ENCODE measurements around the gene JAKMIP2.

The JAKMIP2 gene

GRCh38 chr5:147551677-147552076 is 230.9 kb downstream of the JAKMIP2 start:
- in situ Hi-C loops (cut with MboI; ENCODE audit: low pct_unique_long_range_greater_than_20kb, low sequenced_read_pairs, unreplicated experiment), result loop anchor here (25.0 kb wide), 1 partner anchor 89 kb away; no protein-coding TSS in a partner anchor
- TF ChIP-seq, protein P1, sequence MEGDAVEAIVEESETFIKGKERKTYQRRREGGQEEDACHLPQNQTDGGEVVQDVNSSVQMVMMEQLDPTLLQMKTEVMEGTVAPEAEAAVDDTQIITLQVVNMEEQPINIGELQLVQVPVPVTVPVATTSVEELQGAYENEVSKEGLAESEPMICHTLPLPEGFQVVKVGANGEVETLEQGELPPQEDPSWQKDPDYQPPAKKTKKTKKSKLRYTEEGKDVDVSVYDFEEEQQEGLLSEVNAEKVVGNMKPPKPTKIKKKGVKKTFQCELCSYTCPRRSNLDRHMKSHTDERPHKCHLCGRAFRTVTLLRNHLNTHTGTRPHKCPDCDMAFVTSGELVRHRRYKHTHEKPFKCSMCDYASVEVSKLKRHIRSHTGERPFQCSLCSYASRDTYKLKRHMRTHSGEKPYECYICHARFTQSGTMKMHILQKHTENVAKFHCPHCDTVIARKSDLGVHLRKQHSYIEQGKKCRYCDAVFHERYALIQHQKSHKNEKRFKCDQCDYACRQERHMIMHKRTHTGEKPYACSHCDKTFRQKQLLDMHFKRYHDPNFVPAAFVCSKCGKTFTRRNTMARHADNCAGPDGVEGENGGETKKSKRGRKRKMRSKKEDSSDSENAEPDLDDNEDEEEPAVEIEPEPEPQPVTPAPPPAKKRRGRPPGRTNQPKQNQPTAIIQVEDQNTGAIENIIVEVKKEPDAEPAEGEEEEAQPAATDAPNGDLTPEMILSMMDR (IDR thresholded peaks at IDR 0.05; ENCODE audit: extremely low read depth, insufficient read depth, missing control alignments), result no peak
- no peak for DNase-seq (ENCODE audit: low spot score)

GRCh38 chr5:147547730-147548129 is 234.8 kb downstream of the JAKMIP2 start:
- in situ Hi-C loops (cut with MboI; ENCODE audit: low pct_unique_long_range_greater_than_20kb, low sequenced_read_pairs, unreplicated experiment), result no loop called here
- TF ChIP-seq, protein P1 (IDR thresholded peaks at IDR 0.05; ENCODE audit: extremely low read depth, insufficient read depth, missing control alignments), result no peak
- DNase-seq (ENCODE audit: low spot score), result no peak

- in situ Hi-C loops (cut with MboI; ENCODE audit: low pct_unique_long_range_greater_than_20kb, low sequenced_read_pairs, unreplicated experiment), result no loop called here
- DNase-seq (ENCODE audit: low spot score), result no peak
- TF ChIP-seq, protein P1 (IDR thresholded peaks at IDR 0.05; ENCODE audit: extremely low read depth, insufficient read depth, missing control alignments), result no peak
Measured at GRCh38 chr5:147544556-147544955, 238.0 kb downstream of the JAKMIP2 start.

GRCh38 chr5:147539053-147539452 is 243.5 kb downstream of the JAKMIP2 start:
- no peak for DNase-seq (ENCODE audit: low spot score)
- TF ChIP-seq, protein P1 (IDR thresholded peaks at IDR 0.05; ENCODE audit: extremely low read depth, insufficient read depth, missing control alignments), result no peak
- in situ Hi-C loops (cut with MboI; ENCODE audit: low pct_unique_long_range_greater_than_20kb, low sequenced_read_pairs, unreplicated experiment), result no loop called here

DNA sequence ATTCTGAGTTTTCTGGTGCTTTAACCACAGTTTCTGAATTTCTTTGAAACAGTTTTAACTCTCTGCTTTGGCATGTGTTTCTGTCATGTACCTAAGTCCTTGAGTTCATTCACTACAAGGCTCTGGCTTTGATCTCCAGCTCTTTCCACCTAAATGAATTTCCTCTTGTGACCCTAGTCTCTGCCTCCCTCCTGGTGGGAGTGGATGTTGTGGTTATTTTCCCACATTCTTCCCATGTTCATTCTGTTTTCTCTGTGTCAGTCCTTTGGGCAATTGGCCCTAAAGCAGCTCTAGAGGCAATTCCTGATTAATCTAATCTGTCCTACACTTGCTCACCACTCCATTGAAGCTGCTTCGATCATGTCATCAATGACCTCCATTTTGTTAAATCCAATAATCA is 244.3 kb downstream of the JAKMIP2 start:
- TF ChIP-seq, protein P1 (IDR thresholded peaks at IDR 0.05; ENCODE audit: extremely low read depth, insufficient read depth, missing control alignments), result no peak

More for the DNA sequence above, 244.3 kb downstream of the JAKMIP2 start:
- no peak for DNase-seq (ENCODE audit: low spot score)
- in situ Hi-C loops (cut with MboI; ENCODE audit: low pct_unique_long_range_greater_than_20kb, low sequenced_read_pairs, unreplicated experiment), result no loop called here
